Spinal cord (tissue), 10 donors: ENCODE data around the gene PPA1. TPM values are rescaled to one million over a fixed set of nuclear protein-coding genes. Genes with fewer than 3 reads are reported as not detected.
A peak's percentile ranks its signal among the peaks of the same experiment; 100 is the strongest.
"Not testable (repeated sequence)": the region's sequence is repeated elsewhere in the genome, so short reads cannot be mapped to it uniquely, and the experiment has no call there.

Experiments
- DNase-seq, 6 donors: peaks; one replicate each; pipeline versions ENCODE4 v3.0.0 to v3.0.0-alpha.2; 2013 to 2015; ENCODE audit warnings: low spot score in 6 of 6, low read depth in 4 of 6
- H3K27ac ChIP-seq: one replicate; pipeline ENCODE4 v1.5.1; 2013; ENCODE audit warnings: low read depth, low read length, control low read depth
- H3K27me3 ChIP-seq: one replicate; pipeline ENCODE4 v1.6.1; 2013; ENCODE audit warnings: low read length; ENCODE audit not compliant: control insufficient read depth, insufficient read depth
- H3K36me3 ChIP-seq: one replicate; pipeline ENCODE4 v1.6.1; 2013; ENCODE audit warnings: low read length; ENCODE audit not compliant: control insufficient read depth, insufficient read depth
- H3K4me1 ChIP-seq: one replicate; pipeline ENCODE4 v1.6.1; 2013; ENCODE audit warnings: low read length; ENCODE audit not compliant: control insufficient read depth, insufficient read depth
- H3K4me3 ChIP-seq: one replicate; pipeline ENCODE4 v1.5.1; 2013; ENCODE audit warnings: low read depth, low read length, control low read depth
- H3K9me3 ChIP-seq: one replicate; pipeline ENCODE4 v1.6.1; 2013; ENCODE audit warnings: low read length; ENCODE audit not compliant: control insufficient read depth, insufficient read depth
- WGBS: methylation state at CpG from one replicate; pipeline ENCODE4 v1.1.5; 2013; ENCODE audit warnings: missing lambda C conversion rate; ENCODE audit not compliant: insufficient coverage; 5-methylcytosine and 5-hydroxymethylcytosine counted together
- polyA plus RNA-seq, 2 donors: library from polyadenylated mRNA; unstranded; fragments of 120-200 nt; gene quantifications; one replicate each; pipeline ENCODE4 v1.2.1, GENCODE V29; 2013; ENCODE audit not compliant: insufficient read length in 2 of 2
- total RNA-seq, 2 donors: library from RNA; depleted of rRNA in 1 of 2; stranded (reverse); fragments of 120-200 nt in 1 of 2; fragments of >200 nt in 1 of 2; gene quantifications; one replicate each; pipeline versions ENCODE4 v1.2.3 to v1.2.4, GENCODE V29; 2013 to 2014
- donor health status: healthy.

Gene PPA1
- total and polyA plus RNA-seq, 4 donors: 107 to 175 (median 154) TPM

GRCh38 chr10:70239077-70239976, 6.1 kb upstream of the PPA1 start:
- H3K4me1 ChIP-seq, H3K36me3 ChIP-seq, H3K9me3 ChIP-seq, H3K27ac ChIP-seq, H3K27me3 ChIP-seq, DNase-seq, H3K4me3 ChIP-seq: not testable (repeated sequence)
- 98% methylated on average over 44 of the region's 55 CpGs for WGBS

- no CpG with 5 or more reads among the region's 6 CpGs for WGBS
- not testable (repeated sequence) for H3K36me3 ChIP-seq, H3K4me1 ChIP-seq, H3K27me3 ChIP-seq, H3K4me3 ChIP-seq, H3K27ac ChIP-seq, DNase-seq, H3K9me3 ChIP-seq
These were observed 4.8 kb upstream of the PPA1 start for GRCh38 chr10:70237958-70238536.

GRCh38 chr10:70234668-70235447, 1.6 kb upstream of the PPA1 start:
- no peak for DNase-seq
- H3K27ac ChIP-seq: no peak overlapping the region

GRCh38 chr10:70233939-70234300, 691 bp upstream of the PPA1 start:
- H3K4me3 ChIP-seq: peak overlapping the region; percentile 61
- DNase-seq: no peak
- no peaks in the 10 kb centered on the region for H3K27me3 ChIP-seq
- no CpG with 5 or more reads among the region's 8 CpGs for WGBS
- H3K36me3 ChIP-seq: peaks cover 4% of the 10 kb centered on the region
- no peaks in the 10 kb centered on the region for H3K9me3 ChIP-seq
- H3K4me1 ChIP-seq: no peaks in the 10 kb centered on the region
- peak overlapping the region; percentile 42 for H3K27ac ChIP-seq

More at GRCh38 chr10:70234668-70235447, 1.6 kb upstream of the PPA1 start:
- peaks cover 2% of the 10 kb centered on the region for H3K36me3 ChIP-seq
- H3K4me3 ChIP-seq: no peak overlapping the region
- H3K9me3 ChIP-seq: no peaks in the 10 kb centered on the region
- WGBS: 82% methylated on average over 17 of the region's 18 CpGs
- H3K4me1 ChIP-seq: no peaks in the 10 kb centered on the region
- H3K27me3 ChIP-seq: no peaks in the 10 kb centered on the region

GRCh38 chr10:70232859-70233108, 445 bp downstream of the PPA1 start:
- Histone ChIP-seq H3K27ac (peak overlapping the region; percentile 34), H3K9me3 (no peaks in the 10 kb centered on the region), H3K36me3 (peaks cover 4% of the 10 kb centered on the region), H3K27me3 (no peaks in the 10 kb centered on the region), H3K4me3 (peak overlapping the region; percentile 81), H3K4me1 (no peaks in the 10 kb centered on the region)
- under 1% methylated on average over 18 of the region's 18 CpGs for WGBS
- DNase-seq: no peak

GRCh38 chr10:70232155-70232858, 922 bp downstream of the PPA1 start:
- peak overlapping the region; percentile 34 for H3K27ac ChIP-seq
- peak overlapping the region; percentile 81 for H3K4me3 ChIP-seq
- no peaks in the 10 kb centered on the region for H3K27me3 ChIP-seq
- H3K4me1 ChIP-seq: no peaks in the 10 kb centered on the region
- H3K36me3 ChIP-seq: peaks cover 6% of the 10 kb centered on the region
- no peaks in the 10 kb centered on the region for H3K9me3 ChIP-seq
- under 1% methylated on average over 30 of the region's 39 CpGs for WGBS
- DNase-seq: peak in 3 of 6 donors; percentile 26 to 70 (median 60)

- Histone ChIP-seq H3K4me1 (no peaks in the 10 kb centered on the region), H3K9me3 (no peaks in the 10 kb centered on the region), H3K27ac (no peak overlapping the region), H3K36me3 (peaks cover 7% of the 10 kb centered on the region), H3K4me3 (no peak overlapping the region), H3K27me3 (no peaks in the 10 kb centered on the region)
- WGBS: no CpG with 5 or more reads among the region's 1 CpG
- peak in 1 of 6 donors; percentile 66 for DNase-seq
These were observed 4.7 kb downstream of the PPA1 start for GRCh38 chr10:70228491-70228890.

- Histone ChIP-seq H3K4me3 (no peak overlapping the region), H3K4me1 (no peaks in the 10 kb centered on the region), H3K9me3 (no peaks in the 10 kb centered on the region), H3K36me3 (peaks cover 11% of the 10 kb centered on the region), H3K27ac (no peak overlapping the region), H3K27me3 (no peaks in the 10 kb centered on the region)
- no CpG with 5 or more reads among the region's 3 CpGs for WGBS
- DNase-seq: no peak
These were observed 5.5 kb downstream of the PPA1 start for GRCh38 chr10:70227548-70228320.

- Histone ChIP-seq H3K4me3 (no peak overlapping the region), H3K27ac (no peak overlapping the region), H3K9me3 (no peaks in the 10 kb centered on the region), H3K4me1 (no peaks in the 10 kb centered on the region), H3K36me3 (peaks cover 8% of the 10 kb centered on the region), H3K27me3 (no peaks in the 10 kb centered on the region)
- no peak for DNase-seq
- WGBS: 100% methylated on average over 2 of the region's 2 CpGs
These were observed 9.5 kb downstream of the PPA1 start for GRCh38 chr10:70223728-70224127.
